Measurements from ENCODE around the gene RAD9A. TPM values are rescaled to one million over a fixed set of nuclear protein-coding genes. Genes with fewer than 3 reads are reported as not detected.

Gene RAD9A
- total and polyA plus RNA-seq, 2 experiments from 2014 or later, result 13.9 to 17.0 TPM

GRCh38 chr11:67384851-67385366, 6.9 kb upstream of the RAD9A start:
- Mint-ChIP-seq H3K9me3 (no peaks in the 10 kb centered on the region; the same call in 1 of the 3 replicates), H3K27me3 (ENCODE audit: insufficient read depth, low read depth, poor library complexity) (peaks cover 9% of the 10 kb centered on the region), H3K4me3 (no peak overlapping the region), H3K36me3 (ENCODE audit: low read depth) (no peaks in the 10 kb centered on the region; the same call in 2 of the 3 replicates), H3K4me1 (peaks cover 31% of the 10 kb centered on the region), H3K27ac (no peak overlapping the region)
- Histone ChIP-seq H3K4me3 (no peak overlapping the region), H3K4me1 (ENCODE audit: insufficient read depth) (peaks cover 8% of the 10 kb centered on the region; the same call in 1 of the 2 replicates), H3K9me2 (ENCODE audit: insufficient read depth) (no peaks in the 10 kb centered on the region), H3F3A (replicated peaks; ENCODE audit: low read depth) (0 out of 2 replicates have a peak, but pooled peaks cover 4% of the 10 kb centered on the region), H4K20me1 (replicated peaks; ENCODE audit: insufficient read depth) (no peaks in the 10 kb centered on the region; the same call in 1 of the 2 replicates), H3K4me2 (no peak overlapping the region), H3K36me3 (ENCODE audit: insufficient read depth) (no peaks in the 10 kb centered on the region), H3K27ac (ENCODE audit: low read depth) (no peak overlapping the region), H2AFZ (no peak overlapping the region), H3K79me2 (replicated peaks; ENCODE audit: insufficient read depth) (no peaks in the 10 kb centered on the region), H3K27me3 (ENCODE audit: insufficient read depth) (peaks cover 7% of the 10 kb centered on the region; the same call in 1 of the 2 replicates)
- TF ChIP-seq ZNF331 (CRISPR knock-in tag; IDR thresholded peaks at IDR 0.05; ENCODE audit: low read depth) (no peak), JUNB (IDR thresholded peaks at IDR 0.05; ENCODE audit: unreplicated experiment) (no peak), STAT1 (IDR thresholded peaks at IDR 0.05; ENCODE audit: unreplicated experiment) (no peak), REST (IDR thresholded peaks at IDR 0.05; ENCODE audit: unreplicated experiment) (no peak), CTCF (conservative IDR thresholded peaks at IDR 0.05; ENCODE audit: low read depth in 2 of 2) (no peak), POLR2AphosphoS5 (IDR thresholded peaks at IDR 0.05; ENCODE audit: low read depth) (no peak)
- ATAC-seq (no peak), DNase-seq (ENCODE audit: low spot score) (no peak)

- H3K27ac Mint-ChIP-seq, result no peak overlapping the region
- peaks cover 32% of the 10 kb centered on the region for H3K4me1 Mint-ChIP-seq
- no peak for ATAC-seq
- TF ChIP-seq STAT1 (IDR thresholded peaks at IDR 0.05; ENCODE audit: unreplicated experiment) (no peak), JUNB (IDR thresholded peaks at IDR 0.05; ENCODE audit: unreplicated experiment) (no peak), NANOG (IDR thresholded peaks at IDR 0.05; ENCODE audit: borderline replicate concordance) (no peak), POLR2AphosphoS5 (IDR thresholded peaks at IDR 0.05; ENCODE audit: low read depth) (no peak), ZNF331 (CRISPR knock-in tag; IDR thresholded peaks at IDR 0.05; ENCODE audit: low read depth) (no peak), CTCF (conservative IDR thresholded peaks at IDR 0.05; ENCODE audit: low read depth in 2 of 2) (no peak), CREB1 (CRISPR knock-in tag; IDR thresholded peaks at IDR 0.05; ENCODE audit: low read depth) (no peak), EZH2phosphoT487 (IDR thresholded peaks at IDR 0.05; ENCODE audit: unreplicated experiment) (no peak), EZH2 (IDR thresholded peaks at IDR 0.05; ENCODE audit: low read depth, unreplicated experiment) (no peak), ETS1 (IDR thresholded peaks at IDR 0.05) (no peak)
These were observed 4.7 kb upstream of the RAD9A start for GRCh38 chr11:67387069-67387468.

More at GRCh38 chr11:67387069-67387468, 4.7 kb upstream of the RAD9A start:
- Histone ChIP-seq H3K79me2 (replicated peaks; ENCODE audit: insufficient read depth) (0 out of 2 replicates have a peak, but pooled peaks cover 3% of the 10 kb centered on the region), H3K4me1 (ENCODE audit: insufficient read depth) (peaks cover 8% of the 10 kb centered on the region; the same call in 1 of the 2 replicates), H3K27me3 (ENCODE audit: insufficient read depth) (peaks cover 7% of the 10 kb centered on the region; the same call in 1 of the 2 replicates), H4K20me1 (replicated peaks; ENCODE audit: insufficient read depth) (no peaks in the 10 kb centered on the region; the same call in 1 of the 2 replicates), H3K27ac (ENCODE audit: low read depth) (no peak overlapping the region), H3K4me3 (no peak overlapping the region), H2AFZ (no peak overlapping the region; the same call in 1 of the 2 replicates), H3F3A (replicated peaks; ENCODE audit: low read depth) (0 out of 2 replicates have a peak, but pooled peaks cover 8% of the 10 kb centered on the region), H3K36me3 (ENCODE audit: insufficient read depth) (no peaks in the 10 kb centered on the region), H3K9me2 (ENCODE audit: insufficient read depth) (no peaks in the 10 kb centered on the region), H3K4me2 (peak overlapping the region; percentile 20; the same call in 1 of the 2 replicates)
- Mint-ChIP-seq H3K36me3 (ENCODE audit: low read depth) (no peaks in the 10 kb centered on the region; the same call in 2 of the 3 replicates), H3K9me3 (no peaks in the 10 kb centered on the region; the same call in 1 of the 3 replicates), H3K27me3 (ENCODE audit: insufficient read depth, low read depth, poor library complexity) (peaks cover 15% of the 10 kb centered on the region), H3K4me3 (no peak overlapping the region)
- DNase-seq (ENCODE audit: low spot score), result no peak

Measured in GM23338 (cell line).